ENCODE data around the gene ZFP69B.

GRCh38 chr1:40416709-40417108, 33.6 kb upstream of the ZFP69B start:
- TF ChIP-seq CTCF (IDR thresholded peaks at IDR 0.05; ENCODE audit: control extremely low read depth in 1 of 3, insufficient read depth in 1 of 3, low read depth in 1 of 3, low read length in 3 of 3) (no peak), EZH2 (IDR thresholded peaks at IDR 0.05; ENCODE audit: low read depth, low read length, severe bottlenecking) (no peak), PHF8 (conservative IDR thresholded peaks at IDR 0.05; ENCODE audit: low read depth, low read length) (no peak), JUN (IDR thresholded peaks at IDR 0.05; ENCODE audit: low read depth, low read length) (no peak), USF2 (IDR thresholded peaks at IDR 0.05; ENCODE audit: low read length) (no peak), RAD21 (IDR thresholded peaks at IDR 0.05 in 1 of 2, conservative IDR thresholded peaks at IDR 0.05 in 1 of 2; ENCODE audit: low read depth in 2 of 2, low read length in 2 of 2) (no peak), SIX5 (IDR thresholded peaks at IDR 0.05; ENCODE audit: low read depth, low read length) (no peak), RXRA (IDR thresholded peaks at IDR 0.05; ENCODE audit: insufficient read depth, low read depth, low read length) (no peak), SP1 (IDR thresholded peaks at IDR 0.05; ENCODE audit: low read depth, low read length) (no peak), POLR2A (IDR thresholded peaks at IDR 0.05; ENCODE audit: control extremely low read depth in 1 of 2, low read depth in 2 of 2, low read length in 2 of 2) (no peak), CHD1 (IDR thresholded peaks at IDR 0.05; ENCODE audit: low read depth, low read length) (no peak), BRCA1 (IDR thresholded peaks at IDR 0.05; ENCODE audit: low read depth, low read length) (no peak), FOSL1 (IDR thresholded peaks at IDR 0.05; ENCODE audit: insufficient read depth, low read depth, low read length) (no peak)
